ENCODE results near the gene FOSB. TPM values are rescaled to one million over a fixed set of nuclear protein-coding genes. Genes with fewer than 3 reads are reported as not detected.

FOSB gene
- total RNA-seq, 6 donors from 2014 or later: 8.8 to 152 (median 94.9) TPM; not detected in 1

DNA sequence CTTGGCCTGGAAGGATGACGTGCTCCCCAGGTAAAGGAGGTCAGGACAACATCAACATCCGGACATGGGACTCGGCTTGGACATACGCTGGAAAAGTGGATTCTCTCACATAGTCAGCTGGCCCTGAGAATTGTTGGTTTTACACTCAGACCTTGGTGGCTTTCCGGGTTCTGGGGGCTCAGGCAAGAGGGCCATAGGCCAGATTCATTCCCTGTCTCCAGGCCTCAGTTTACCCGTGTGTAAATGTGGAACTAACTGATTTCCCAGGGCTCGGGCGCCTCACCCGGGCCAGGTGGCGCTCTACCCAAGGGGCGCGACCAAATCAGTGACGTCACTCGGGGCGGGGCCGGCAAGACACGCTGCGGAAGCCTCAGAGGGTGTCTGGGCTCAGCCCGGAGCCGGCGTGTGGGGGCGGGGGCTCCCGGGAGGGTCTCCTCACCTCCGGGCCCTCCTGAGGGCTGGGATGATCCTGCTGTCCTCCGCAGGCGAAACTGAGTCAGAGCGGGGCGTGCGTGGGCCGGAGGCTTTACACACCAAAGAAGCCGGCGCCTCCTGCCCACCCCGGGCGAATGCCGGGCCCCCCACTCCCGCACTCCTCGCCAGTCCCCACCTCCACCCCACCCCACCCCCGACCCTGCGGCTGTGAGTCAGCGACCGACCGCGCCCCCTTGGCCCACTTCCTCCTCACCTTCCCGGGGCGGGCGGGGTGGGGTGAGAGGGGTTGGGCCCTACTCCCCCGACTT lies 38.6 kb downstream of the FOSB start:
- 1 to 3% methylated on average over 4 to 28 of the region's 47 CpGs for WGBS, 2 donors
- H3K27me3 ChIP-seq: no peaks in the 10 kb centered on the region
- peak; percentile 97 to 98 for DNase-seq
- peak overlapping the region; percentile 89 to 97 (median 93) for H3K27ac ChIP-seq
- peak in 3 of 4 donors; percentile 24 to 85 (median 73) for TF ChIP-seq POLR2A (IDR thresholded peaks at IDR 0.05)
- TF ChIP-seq EP300 (IDR thresholded peaks at IDR 0.05): no peak
- TF ChIP-seq, protein P1, sequence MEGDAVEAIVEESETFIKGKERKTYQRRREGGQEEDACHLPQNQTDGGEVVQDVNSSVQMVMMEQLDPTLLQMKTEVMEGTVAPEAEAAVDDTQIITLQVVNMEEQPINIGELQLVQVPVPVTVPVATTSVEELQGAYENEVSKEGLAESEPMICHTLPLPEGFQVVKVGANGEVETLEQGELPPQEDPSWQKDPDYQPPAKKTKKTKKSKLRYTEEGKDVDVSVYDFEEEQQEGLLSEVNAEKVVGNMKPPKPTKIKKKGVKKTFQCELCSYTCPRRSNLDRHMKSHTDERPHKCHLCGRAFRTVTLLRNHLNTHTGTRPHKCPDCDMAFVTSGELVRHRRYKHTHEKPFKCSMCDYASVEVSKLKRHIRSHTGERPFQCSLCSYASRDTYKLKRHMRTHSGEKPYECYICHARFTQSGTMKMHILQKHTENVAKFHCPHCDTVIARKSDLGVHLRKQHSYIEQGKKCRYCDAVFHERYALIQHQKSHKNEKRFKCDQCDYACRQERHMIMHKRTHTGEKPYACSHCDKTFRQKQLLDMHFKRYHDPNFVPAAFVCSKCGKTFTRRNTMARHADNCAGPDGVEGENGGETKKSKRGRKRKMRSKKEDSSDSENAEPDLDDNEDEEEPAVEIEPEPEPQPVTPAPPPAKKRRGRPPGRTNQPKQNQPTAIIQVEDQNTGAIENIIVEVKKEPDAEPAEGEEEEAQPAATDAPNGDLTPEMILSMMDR (IDR thresholded peaks at IDR 0.05): peak in 4 of 6 experiments; percentile 28 to 61 (median 42)
- peak; percentile 52 to 82 for TF ChIP-seq POLR2AphosphoS5 (IDR thresholded peaks at IDR 0.05)
- H3K4me1 ChIP-seq: peaks cover 16 to 35% (median 28%) of the 10 kb centered on the region in 4 donors
- ATAC-seq (ENCODE audit: low FRiP score in 2 of 2): peak; percentile 92 to 95
- no peaks in the 10 kb centered on the region for H3K36me3 ChIP-seq
- no peaks in the 10 kb centered on the region for H3K9me3 ChIP-seq
- H3K4me3 ChIP-seq: peak overlapping the region; percentile 87 to 100 (median 97)

DNA sequence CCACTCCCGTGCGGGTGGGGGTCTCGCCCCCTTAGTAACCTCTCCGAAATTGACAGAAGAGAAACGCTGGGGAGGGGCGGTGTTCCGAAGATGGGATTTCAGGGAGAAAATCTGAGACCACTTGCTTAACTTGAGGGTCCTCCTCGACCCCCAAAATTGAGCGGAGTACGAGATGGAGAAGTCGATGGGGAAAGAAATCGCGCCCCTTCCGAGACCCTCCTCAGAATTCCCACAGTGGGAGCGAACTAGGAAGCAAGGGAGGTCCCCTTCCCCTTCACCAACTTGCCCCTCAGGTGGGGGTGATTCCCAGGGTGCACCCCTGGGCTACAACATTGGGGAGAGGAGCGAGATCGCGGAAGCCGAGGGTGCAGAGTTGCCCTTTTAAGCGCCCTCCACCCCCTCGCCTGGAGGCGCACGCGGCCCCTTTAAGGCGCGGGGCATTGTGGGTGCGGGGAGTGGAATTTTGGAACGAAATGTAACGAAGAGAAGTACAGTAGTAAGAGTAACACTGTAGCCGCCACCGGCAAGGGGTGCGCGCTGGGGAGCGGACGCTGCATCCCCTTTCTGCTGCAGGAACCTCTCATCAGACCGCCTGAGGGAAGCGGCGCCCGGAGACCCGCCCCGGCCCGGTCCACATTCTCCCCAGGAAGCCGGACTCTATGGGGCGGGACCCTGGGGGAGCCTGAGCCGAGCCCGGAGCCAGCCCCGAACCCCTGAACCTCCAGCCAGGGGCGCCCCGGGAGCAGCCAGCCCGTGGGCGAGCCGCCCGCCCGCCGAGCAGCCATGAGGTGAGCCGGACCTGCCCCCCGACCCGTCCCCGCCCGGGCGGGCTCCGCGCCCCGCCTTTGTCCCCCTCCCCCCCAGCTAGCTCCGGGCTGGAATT lies 39.4 kb downstream of the FOSB start, which contains the start of gene VASP:
Gene VASP (plus strand): TSS at position 491 of the 883 bp plus-strand sequence. CDS start 293 bp downstream, at position 784.
- Histone ChIP-seq H3K9me3 (no peaks in the 10 kb centered on the region), H3K36me3 (no peaks in the 10 kb centered on the region), H3K27ac (peak within 1 kb of the TSS; percentile 89 to 97 (median 93)), H3K27me3 (no peaks in the 10 kb centered on the region), H3K4me3 (peak within 1 kb of the TSS; percentile 87 to 100 (median 97)), H3K4me1 (peaks cover 22 to 43% (median 34%) of the 10 kb centered on the region in 4 donors)
- TF ChIP-seq, protein P1 (IDR thresholded peaks at IDR 0.05): peak in 1 of 6 experiments; percentile 17
- TF ChIP-seq POLR2A (IDR thresholded peaks at IDR 0.05) (peak in 3 of 4 donors; percentile 81 to 98 (median 97)), EP300 (IDR thresholded peaks at IDR 0.05) (peak in 1 of 4 donors; percentile 76), POLR2AphosphoS5 (IDR thresholded peaks at IDR 0.05) (peak; percentile 96 to 98)
- 0 to 1% methylated on average over 31 to 34 of the region's 65 CpGs for WGBS, 2 donors
- peak; percentile 92 to 95 for DNase-seq
- peak; percentile 91 to 93 for ATAC-seq (ENCODE audit: low FRiP score in 2 of 2)

DNA sequence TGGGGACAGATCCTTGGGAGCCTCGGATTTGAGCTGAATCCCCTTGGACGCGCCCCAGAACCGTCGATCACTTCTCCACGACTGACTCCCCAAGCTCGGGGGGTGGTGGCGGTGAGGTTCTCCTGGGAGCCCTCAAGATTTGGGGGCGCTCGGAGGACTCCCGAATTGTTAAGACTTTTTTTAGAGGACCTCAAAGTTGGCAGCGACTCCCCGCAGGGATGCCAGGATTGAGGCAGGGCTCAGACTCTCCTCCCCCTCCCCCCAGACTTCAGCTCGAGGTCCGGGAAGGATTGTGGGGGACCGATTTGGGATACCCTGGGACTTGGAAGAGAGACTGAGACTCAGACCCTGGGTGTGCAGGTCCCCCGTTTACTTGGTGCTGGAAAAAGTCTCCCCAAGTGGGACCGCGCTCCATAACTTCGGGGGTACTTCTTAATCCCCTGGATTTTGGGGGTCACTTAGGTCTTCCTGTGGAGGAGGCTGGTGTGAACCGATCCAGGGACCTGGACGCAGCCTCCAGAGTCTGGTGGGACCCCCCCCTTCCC lies 40.1 kb downstream of the FOSB start:
- Histone ChIP-seq H3K4me3 (peak overlapping the region; percentile 87 to 100 (median 97)), H3K9me3 (no peaks in the 10 kb centered on the region), H3K36me3 (no peaks in the 10 kb centered on the region), H3K4me1 (peaks cover 26 to 50% (median 37%) of the 10 kb centered on the region in 4 donors), H3K27me3 (no peaks in the 10 kb centered on the region), H3K27ac (peak overlapping the region; percentile 89 to 97 (median 93))
- no peak for DNase-seq
- ATAC-seq (ENCODE audit: low FRiP score in 2 of 2): no peak
- WGBS, 2 donors: 0% methylated on average over 3 to 6 of the region's 22 CpGs
- TF ChIP-seq EP300 (IDR thresholded peaks at IDR 0.05) (no peak), POLR2A (IDR thresholded peaks at IDR 0.05) (no peak), POLR2AphosphoS5 (IDR thresholded peaks at IDR 0.05) (no peak)
- TF ChIP-seq, protein P1 (IDR thresholded peaks at IDR 0.05): no peak

DNA sequence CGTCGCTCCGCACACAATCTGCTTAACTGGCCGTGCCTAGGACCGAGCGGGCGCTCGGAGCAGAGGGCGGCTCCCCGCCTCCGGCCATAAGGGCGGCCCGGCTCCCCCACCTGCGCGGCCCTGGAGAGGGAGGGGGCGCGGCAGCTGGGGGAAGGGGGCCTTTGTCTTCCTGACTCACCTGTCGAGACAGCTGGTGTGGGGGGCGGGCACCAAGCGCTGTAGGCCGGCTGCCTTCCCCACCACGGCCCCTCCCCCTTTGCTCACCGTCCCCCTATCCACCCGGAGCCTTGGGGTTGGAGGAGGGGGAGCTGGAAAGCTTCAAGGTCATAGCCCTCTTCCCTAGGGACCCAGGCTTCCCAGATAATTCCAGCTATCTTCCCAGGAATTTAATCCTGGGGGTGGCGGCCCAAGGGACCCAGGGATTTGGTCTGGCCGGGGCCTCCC lies 40.6 kb downstream of the FOSB start:
- peak in 1 of 2 donors; percentile 4 for ATAC-seq (ENCODE audit: low FRiP score in 2 of 2)
- Histone ChIP-seq H3K4me3 (peak overlapping the region; percentile 87 to 100 (median 97)), H3K27me3 (no peaks in the 10 kb centered on the region), H3K9me3 (no peaks in the 10 kb centered on the region), H3K36me3 (no peaks in the 10 kb centered on the region), H3K27ac (peak overlapping the region; percentile 89 to 97 (median 93)), H3K4me1 (peaks cover 26 to 55% (median 40%) of the 10 kb centered on the region in 4 donors)
- TF ChIP-seq EP300 (IDR thresholded peaks at IDR 0.05) (no peak), POLR2AphosphoS5 (IDR thresholded peaks at IDR 0.05) (no peak), POLR2A (IDR thresholded peaks at IDR 0.05) (no peak)
- TF ChIP-seq, protein P1 (IDR thresholded peaks at IDR 0.05): no peak
- whole genome bisulfite sequencing, 2 donors: 0% methylated on average over 1 to 20 of the region's 26 CpGs
- peak; percentile 74 to 84 for DNase-seq
